ENCODE results near the gene TMBIM4.

TMBIM4 gene

DNA sequence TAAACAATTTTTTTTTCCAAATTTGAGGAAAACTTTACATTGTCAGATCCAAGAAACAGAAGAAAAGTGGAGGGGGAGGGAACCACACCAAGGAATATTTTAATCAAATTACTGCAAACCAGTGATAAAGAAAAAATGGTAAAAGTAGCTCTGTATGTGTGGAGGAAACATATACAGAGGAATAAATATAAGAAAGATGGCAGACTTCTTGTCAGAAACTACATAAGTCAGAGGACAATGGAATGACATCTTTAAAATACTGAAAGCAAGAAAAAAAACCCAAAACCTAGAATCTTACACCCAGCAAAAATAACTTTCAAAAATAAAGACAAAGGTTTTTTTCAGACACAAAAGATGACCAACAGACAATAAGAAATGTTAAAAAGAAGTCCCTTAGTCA, 29.1 kb downstream of the TMBIM4 start:
- DNase-seq (ENCODE audit: low spot score) = no peak

DNA sequence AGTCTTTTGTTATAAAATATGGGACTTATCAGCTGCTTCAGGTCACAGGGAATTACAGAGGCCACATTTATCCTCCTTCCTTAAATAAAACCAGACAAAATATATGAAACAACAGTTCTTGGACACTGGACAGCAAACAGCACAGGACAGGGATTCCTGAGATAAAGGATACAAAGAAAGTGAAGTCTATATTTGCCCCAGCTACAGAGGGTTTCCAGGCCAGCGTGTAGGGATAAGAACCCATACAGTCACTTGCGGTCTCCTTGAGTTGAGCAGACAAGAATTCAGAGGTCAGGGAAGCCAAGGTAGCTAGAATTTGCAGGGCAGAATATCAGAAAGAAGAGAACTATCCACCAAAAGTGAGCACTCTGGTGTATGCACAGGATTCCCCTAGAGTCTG, 30.5 kb downstream of the TMBIM4 start:
- DNase-seq (ENCODE audit: low spot score) = no peak

DNA sequence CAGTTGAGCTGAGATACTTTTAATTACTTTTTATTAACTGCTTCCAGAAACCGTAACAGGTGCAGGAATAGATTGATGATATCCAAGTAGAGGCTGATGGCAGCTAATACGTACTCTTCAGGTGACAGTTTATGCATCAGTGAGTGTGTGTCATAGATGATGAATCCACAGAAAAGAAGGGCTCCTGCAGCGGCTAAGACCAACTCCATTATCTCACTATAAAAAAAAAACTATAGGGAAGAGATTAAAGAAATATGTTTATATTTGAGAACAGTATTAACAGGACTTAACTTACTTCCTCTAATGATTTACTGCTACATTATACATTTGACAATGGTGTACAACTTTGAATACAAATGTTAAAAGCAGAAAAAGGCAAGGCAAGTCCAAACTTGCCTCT, 31.9 kb downstream of the TMBIM4 start:
- no peak for DNase-seq (ENCODE audit: low spot score)

DNA sequence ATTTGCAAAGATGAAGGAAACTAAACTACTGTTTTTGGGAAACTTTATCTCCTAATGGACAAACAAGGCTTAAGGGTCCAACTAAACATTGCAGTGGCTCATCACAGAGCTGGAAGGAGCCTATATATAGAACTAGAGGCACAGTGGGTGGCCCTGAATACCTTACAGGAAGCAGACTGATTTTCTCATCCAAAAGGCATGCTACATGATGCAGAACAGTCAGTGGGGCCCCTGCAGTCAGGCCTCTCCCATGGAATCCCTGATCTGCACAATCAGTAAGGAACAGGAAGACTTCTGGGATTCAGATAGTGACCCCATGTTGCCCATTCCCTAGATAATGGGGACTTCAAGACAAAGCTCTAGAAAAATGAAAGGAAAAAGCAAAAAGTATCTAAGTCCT, 37.4 kb downstream of the TMBIM4 start:
- DNase-seq (ENCODE audit: low spot score) = no peak

DNA sequence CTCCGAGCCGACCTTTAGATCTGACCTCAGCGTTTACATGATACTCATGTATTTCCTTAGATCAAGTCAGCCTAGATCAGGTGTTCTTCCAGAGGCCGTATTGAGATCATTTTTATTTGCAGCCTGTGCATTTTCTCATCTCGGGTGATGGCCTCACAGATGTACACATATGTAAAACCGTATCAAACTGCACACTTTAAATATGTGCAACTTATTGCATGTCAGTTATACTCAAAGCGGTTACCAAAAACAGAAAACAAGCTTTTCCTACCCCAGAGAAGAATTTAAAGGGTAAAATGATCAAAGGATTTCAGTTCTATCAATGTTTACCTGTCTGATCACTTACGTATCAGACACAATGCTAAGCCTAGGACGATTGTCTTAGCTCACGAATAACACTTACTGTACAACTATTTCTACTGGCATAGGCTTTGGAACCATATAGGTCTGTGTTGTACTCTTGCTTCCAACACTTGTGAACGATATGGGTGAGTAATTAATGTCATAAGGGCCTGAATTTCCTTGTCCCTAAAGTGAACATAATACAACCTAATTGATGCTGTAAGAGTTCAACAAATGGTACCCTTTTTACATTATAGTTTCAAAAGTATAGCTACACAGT, 38.6 kb downstream of the TMBIM4 start:
- DNase-seq (ENCODE audit: low spot score) = no peak

DNA sequence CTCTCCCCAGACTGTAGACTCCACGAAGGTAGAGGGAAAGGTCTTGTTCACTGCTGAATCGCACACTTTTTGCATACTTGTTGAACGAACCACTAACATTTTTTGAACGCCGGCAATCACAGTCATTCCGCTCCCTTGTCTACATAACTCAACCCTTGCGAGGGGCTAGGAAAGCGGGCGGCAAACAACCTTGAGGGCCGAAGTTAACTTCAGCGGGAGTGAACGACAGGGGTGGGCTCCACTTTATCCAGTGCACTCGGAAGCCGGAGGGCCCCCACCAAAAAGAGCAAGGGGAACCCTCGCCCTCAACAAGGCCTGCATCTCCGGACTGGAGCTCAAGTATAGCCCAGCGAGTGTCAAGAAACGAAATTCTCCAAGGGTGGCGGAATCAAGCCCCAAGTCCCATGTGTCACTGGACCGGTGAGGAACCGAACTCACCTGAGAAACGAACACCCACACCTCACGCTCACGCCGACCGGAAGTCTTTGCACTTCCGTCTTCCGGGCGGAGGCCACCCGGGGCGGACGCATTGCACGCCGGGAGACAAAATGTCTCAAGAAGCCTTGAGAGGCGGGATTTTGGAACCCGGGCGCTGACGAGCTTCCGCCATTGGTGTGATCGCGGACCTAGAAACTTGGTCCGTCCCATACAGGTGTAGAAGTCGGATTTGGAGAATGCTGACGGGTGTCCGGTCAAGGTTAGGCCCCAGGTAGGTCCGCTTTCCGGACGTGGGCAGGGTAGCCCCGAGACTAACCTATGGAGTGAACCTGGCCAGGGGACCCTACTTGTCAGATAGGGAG, 39.3 kb downstream of the TMBIM4 start, which contains the start of gene LLPH:
LLPH (minus strand) TSS at position 484 of the 800 bp plus-strand sequence. CDS start 1,644 bp downstream, outside the sequence.
- DNase-seq (ENCODE audit: low spot score) = peak; percentile 78

DNA sequence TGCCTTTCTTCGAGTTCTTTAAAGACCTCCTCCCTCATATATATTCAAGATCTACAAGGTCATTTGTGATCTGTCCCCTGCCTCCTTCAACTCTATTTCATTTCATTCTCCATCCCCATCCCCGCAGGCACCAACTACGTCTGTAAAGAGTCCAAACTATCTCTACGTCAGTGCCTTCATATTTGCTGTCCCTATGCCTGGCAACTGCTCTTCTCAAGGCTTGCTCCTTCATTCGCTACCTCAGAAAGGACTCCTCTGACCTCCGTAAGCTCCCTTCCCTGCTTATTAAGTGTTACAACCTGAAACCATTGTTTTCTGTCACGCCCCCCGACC, 39.9 kb downstream of the TMBIM4 start:
- DNase-seq (ENCODE audit: low spot score) = no peak

DNA sequence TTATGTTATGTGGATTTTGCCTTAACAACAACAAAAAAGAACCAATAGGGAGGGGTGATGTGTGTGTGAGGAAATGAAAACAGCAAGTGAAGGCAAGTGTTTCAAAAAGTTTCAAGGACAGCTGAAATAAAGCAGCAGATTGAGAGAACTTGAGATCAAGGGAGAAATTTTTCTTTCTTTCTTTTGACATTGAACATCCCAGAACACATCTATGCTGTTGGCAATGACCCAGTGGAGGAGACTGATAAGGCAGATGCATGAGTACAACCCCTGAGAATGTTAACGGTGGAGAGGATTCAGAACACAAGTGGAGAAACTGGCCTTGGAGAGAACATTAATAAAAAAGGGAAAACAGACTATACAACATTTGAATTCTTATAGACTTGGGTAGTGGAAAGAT, 42.1 kb downstream of the TMBIM4 start:
- no peak for DNase-seq (ENCODE audit: low spot score)

DNA sequence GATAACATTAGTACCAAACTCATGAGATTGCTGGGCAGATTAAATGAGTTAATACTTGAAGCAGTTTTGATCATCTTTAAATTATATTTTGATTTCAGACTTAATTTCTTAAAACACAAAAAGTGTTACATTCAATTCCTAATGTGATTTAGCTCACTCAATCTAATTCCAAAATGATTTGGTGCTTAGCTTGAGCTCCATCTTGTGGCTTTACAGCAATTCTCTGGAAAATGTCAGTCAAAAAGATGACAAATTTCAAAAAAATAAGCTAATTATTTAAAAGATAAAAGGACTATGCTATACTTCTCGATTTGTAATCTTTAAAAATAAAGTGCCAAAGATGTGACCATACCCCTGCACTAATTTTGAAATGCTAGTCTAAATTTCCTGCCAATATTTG, 49.3 kb downstream of the TMBIM4 start:
- no peak for DNase-seq (ENCODE audit: low spot score)

DNA sequence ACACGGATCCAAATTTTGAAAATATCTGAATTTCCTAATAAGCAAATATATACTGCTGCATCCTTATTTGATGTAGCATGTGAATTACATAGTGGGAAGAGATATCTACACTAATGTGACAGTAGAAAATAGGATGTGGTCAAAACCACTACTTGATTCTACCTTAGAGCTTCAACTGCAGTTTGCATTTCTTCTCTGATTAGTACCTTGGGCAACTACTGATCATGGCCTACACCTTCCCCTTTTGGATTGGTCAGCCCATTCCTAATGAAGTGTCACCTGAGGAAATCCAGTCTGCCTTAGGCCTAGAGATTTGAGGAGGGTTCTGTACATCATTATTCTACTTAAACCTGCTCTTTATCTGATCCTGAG, 49.9 kb downstream of the TMBIM4 start:
- no peak for DNase-seq (ENCODE audit: low spot score)

DNA sequence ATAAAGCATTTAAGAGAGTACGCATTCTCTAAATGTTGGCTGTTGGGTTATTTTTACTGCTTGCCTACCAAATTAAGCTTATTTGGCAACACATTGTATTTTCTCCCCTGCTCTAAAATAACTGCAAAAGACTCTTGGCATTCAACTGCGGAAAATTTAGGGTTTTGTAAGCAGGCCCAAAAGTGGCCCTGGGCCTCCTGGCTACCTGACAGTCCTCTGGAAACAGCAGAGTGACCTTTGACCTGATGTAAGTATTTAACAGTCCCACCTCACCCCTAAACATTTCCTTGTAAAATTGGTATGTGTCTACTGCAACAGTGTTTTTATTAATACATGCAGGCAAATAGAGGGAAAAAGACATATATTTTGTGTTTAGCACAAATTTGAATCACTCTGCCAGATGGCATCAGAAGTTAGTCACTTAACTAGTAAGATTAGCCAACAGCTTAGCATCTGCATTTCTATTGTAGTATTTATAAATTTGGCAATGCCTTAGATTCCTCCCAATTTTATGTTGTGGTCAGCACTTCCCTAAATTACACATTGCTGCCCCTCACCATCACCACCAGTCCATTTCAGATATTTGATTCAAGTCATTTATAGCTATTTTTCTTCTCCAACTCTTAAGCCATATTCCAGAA, 50.4 kb downstream of the TMBIM4 start:
- DNase-seq (ENCODE audit: low spot score) = no peak

DNA sequence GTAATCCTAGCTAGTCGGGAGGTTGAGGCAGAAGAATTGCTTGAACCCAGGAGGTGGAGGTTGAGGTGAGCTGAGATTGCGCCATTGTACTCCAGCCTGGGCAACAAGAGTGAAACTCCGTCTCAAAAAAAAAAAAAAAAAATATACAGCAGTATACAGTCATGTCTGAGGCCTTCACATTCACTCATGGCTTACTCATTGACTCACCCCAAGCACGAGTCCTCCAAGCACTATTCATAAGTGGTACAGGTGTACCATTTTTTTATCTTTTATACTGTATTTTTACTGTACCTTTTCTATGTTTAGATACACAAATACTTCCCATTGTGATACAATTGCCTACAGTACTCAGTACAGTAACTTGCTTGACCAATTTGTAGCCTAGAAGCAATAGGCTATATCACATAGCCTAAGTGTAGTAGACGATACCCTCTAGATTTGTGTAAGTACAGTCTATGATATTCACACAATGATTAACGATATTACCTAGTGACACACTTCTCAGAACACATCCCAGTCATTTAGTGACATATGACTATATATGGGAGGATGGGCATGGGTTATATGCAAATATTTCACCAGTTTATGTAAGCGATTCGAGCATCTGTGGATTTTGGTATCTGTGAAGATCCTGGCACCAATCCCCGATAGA, 51.4 kb downstream of the TMBIM4 start:
- no peak for DNase-seq (ENCODE audit: low spot score)

DNA sequence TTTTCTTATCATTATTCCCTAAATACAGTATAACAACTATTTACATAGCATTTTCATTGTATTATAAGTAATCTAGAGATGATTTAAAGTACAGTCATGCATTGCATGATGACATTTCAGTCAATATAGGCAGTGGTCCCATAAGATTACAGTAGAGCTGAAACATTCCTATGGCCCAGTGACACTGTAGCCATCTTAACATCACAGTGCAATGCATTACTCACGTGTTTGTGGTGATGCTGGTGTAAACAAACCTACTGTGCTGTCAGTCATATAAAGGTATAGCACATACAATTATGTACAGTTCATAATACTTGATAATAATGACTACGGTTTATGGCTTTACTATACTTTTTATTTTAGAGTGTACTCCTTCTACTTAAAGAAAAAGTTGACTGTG, 52.6 kb downstream of the TMBIM4 start:
- no peak for DNase-seq (ENCODE audit: low spot score)

DNA sequence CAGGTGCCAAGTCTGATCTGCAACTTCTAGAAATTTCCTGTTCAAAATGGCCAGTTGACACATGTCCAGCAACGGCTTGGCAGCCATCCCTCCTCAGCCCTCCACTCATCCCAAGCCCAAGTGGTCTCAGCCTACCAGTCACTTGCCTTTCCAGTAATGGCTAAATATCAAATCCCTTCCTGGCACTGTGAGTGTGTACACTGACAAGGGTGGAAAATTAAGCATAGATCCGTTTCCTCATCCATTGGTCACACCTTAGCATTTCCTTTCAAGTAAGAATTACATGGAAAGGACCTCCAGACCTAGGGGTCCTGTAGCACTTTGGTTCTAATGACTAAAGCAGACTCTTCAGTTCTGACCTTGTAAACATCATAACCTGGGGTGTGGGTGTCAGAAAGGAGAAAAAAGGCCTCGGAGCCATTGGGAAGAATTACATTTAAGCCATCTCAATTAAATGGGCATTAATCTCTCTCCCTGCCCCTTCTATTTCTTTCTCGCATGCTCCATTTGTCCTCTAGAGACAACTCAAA, 54.7 kb downstream of the TMBIM4 start:
- no peak for DNase-seq (ENCODE audit: low spot score)

DNA sequence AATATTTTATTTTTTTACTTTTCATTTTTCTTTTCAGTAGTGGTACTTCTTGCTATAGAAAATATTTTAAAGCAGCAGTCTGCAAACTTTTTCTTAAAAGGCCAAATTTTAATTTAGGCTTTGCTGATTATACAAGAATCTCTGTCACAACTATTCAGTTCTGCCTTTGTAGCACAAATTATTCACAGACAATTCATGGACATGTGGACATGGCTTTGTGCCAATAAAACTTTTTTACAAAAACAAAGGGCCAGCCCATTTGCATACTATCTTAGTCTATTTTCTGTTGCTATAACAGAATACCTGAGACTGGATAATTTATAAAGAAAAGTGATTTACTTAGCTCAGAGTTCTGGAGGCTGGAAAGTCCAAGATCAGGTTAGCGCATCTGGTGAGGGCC, 56.3 kb downstream of the TMBIM4 start:
- DNase-seq (ENCODE audit: low spot score) = no peak

DNA sequence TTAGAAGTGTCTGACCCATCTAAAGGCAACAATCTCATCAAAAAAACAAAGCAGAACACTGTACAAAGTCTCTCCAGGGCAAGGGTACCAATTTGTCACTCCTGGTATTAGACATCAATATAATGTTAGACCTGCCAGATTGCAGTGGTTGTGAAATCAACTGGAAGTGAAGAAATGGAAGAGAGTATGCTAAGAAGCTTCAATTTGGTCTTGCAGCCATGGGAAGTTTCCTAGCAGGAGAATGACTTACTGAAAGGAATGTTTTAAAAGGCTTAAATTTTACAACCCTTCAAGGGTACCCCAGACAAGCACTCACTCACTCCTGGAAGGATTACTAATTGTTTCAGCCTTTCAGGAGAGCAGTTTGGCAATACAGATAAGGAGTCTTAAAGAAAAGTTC, 58.2 kb downstream of the TMBIM4 start:
- DNase-seq (ENCODE audit: low spot score) = no peak

DNA sequence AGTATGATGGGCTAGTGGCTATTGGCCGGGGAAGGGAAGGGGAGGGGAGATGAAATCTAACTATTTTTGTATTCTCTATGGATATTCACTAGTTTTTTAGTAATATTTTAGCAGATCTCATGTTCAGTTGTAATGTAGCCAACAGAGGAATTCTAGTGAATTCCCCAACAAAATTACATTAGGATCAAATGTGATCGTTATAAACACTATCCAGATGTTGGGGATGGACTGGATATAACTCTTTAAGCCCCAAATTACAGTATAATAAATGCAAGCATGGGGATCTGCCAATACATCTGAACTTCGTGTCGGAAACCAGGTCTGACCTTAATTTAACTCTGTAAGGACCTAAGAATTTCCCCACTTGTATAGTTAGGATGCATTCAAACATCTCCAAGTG, 60.7 kb downstream of the TMBIM4 start:
- DNase-seq (ENCODE audit: low spot score) = no peak

DNA sequence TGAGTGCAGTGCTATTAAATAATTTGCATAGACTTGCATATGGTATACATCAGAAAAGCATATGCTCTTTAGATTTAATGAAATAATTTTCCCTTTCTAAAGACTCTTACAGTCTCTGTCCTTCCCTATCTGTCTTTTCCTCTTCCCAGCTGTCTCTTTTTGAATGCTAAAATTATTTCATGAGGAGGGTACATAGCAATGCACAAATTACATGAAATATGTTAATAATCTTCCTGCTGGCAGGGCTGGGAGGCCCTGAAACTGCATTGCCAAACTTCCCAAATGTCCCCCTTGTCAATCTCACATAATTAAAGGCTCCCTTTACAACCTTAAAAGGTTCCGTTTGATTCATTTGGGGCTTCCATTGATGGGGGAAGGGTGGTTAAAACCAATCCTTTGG, 61.4 kb downstream of the TMBIM4 start:
- no peak for DNase-seq (ENCODE audit: low spot score)

DNA sequence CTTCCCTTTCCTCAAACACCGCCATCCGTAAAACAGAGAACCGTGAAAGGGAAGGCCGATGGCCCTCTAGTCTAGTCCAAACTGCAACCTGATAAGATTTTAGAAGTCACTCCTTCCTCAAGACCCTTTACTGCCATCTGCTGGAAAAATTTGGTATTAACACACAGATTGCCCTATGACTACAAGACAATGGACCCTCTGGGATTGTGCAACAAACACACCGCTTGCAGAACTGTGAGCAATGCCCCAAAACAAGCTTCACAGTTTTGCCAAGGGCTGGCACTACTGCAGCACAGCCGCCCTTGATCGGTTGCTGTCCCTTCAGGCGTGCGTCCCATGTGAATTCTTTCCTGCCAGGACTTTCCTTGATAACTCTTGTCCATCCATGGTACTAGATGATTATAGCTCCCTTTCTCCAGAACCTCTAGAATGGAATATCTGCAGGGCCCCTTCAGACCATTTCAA, 62.3 kb downstream of the TMBIM4 start:
- DNase-seq (ENCODE audit: low spot score) = peak; percentile 75

DNA sequence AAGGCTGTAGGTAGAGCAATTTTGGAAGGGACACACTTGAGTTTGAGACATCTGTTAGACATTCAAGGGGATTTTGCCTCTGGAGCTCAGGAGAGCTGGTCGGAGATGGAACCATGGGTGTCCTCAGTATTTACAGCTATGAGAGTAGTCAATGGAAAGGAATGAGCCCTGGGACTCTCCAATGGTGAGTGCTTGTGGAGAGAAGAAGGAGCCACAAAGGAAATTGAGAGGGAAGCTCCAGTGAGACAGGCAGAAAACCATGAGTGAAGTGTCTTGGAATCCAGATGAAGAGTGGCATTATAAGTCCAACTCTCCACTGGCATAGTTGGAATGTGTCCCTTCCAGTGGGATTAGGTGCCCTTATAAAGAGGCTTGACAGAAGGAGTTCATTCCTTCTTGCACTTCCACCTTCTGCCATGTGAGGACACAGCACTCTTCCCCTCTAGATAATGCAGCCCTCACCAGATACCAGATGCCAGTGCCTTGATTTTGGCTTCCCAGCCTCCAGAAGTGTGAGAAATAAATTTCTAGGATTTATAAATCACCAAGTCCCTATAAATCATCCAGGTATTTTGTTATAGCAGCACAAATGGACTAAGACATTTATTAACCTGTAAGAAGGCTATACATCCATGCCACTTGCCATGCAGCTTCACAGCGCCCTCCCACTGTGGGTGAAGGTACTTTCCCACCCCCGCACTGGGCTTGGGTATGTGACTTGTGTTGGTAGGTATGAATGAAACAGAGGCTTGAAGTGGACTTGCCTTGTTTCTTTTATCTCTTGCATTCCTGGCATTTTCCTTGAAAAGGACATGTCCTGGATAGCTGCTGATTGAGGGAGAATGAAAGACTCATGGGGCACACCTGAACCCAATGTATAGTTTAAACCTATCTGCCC, 66.5 kb downstream of the TMBIM4 start:
- no peak for DNase-seq (ENCODE audit: low spot score)

DNA sequence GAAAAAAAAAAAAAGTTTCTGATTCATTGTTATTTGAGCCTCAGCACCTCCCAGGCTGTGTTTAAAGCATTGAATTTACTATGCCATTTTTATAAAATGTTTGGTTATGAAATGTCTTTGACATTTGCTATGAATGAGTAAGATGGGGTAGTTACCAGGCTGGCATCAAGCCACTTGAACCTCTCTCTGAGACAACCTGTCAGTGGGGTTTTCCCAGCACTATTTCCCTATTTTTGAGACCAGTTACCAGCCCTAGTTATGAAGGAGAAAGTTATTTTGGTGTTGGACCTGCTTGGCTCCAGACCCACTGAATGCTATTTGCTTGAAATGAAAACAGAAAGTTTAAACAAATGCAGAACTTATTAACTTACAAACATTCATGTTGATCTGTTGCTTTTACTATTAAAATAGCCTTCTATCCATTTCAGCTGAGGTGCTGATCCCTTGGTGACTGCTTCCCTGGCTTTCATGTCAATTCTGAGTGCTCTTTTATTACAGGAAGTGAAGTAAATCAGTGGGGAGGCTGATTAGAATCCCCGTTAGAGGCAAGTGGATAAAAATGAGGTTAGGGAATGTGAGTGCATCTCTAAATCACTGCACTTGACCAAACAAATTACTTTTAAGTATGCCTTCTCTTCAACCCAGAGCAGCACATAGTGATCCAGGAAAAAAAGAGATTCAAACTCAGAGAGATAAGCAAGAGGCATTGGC, 77.1 kb downstream of the TMBIM4 start:
- DNase-seq (ENCODE audit: low spot score) = no peak
